Measurements from ENCODE around the gene TRAPPC12.

DNA sequence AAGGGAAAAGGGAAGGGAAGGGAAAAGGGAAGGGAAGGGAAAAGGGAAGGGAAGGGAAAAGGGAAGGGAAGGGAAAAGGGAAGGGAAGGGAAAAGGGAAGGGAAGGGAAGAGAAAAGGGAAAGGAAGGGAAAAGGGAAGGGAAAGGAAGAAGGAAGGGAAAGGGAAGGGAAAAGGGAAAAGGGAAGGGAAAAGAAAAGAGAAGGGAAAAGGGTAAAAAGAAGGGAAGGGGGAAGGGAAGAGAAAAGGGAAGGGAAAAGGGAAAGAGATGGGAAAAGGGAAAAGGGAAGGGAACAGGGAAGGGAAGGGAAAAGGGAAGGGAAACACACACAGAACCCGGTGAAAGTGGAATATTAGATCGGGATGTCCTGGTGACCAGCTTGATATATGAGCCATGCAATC lies 42.6 kb upstream of the TRAPPC12 start:
- TF ChIP-seq, protein P1, sequence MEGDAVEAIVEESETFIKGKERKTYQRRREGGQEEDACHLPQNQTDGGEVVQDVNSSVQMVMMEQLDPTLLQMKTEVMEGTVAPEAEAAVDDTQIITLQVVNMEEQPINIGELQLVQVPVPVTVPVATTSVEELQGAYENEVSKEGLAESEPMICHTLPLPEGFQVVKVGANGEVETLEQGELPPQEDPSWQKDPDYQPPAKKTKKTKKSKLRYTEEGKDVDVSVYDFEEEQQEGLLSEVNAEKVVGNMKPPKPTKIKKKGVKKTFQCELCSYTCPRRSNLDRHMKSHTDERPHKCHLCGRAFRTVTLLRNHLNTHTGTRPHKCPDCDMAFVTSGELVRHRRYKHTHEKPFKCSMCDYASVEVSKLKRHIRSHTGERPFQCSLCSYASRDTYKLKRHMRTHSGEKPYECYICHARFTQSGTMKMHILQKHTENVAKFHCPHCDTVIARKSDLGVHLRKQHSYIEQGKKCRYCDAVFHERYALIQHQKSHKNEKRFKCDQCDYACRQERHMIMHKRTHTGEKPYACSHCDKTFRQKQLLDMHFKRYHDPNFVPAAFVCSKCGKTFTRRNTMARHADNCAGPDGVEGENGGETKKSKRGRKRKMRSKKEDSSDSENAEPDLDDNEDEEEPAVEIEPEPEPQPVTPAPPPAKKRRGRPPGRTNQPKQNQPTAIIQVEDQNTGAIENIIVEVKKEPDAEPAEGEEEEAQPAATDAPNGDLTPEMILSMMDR (IDR thresholded peaks at IDR 0.05) = no peak
- no peak for TF ChIP-seq POLR2AphosphoS5 (IDR thresholded peaks at IDR 0.05)
- TF ChIP-seq POLR2A (IDR thresholded peaks at IDR 0.05) = no peak
